ENCODE data around the gene MEIS3.

MEIS3 gene

DNA sequence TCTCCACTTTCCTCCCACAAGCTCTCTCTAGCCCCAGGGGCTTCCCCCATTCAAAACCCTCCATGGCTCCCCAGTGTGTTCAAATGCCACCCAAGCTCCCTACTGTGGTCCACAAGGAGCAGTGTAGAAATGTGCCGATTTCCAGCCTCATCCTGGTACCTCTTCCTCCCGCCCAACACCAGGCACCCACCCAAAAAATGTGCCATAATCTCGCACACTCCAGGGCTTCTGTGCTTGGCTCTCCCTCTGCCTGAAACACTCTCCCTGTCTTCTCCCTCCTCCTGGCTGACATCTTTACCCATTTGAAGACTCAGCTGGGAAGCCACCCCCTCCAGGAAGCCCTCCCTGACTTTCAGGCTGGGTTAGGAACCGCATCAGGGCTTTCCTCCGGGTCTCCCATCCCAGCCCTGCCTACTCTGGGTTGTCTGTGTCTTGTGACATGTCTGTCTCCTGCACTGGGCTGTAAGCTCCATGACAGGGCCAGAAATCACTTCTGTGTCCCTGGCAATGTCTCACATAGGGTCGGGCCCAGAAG is 16.6 kb upstream of the MEIS3 start:
- no peak for DNase-seq (ENCODE audit: low read depth in 2 of 2)

DNA sequence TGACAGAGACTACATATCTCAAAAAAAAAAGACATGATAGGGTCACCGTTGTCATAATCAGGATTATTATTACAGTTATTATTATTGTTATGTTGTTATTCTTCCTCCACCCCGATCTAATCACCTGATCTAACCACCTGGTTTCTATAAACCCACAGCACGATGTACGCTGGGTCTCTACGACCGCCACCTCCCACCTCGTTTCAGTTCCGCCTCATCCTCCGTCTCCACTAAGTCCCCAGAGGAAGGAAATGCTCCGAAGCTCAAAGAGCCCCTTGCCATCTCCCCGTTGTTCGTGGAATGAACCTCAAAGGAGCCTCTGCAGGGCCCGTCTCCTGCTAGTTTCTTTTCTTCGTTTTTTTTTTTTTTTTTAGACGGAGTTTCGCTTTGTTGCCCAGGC is 15.9 kb upstream of the MEIS3 start:
- no peak for DNase-seq (ENCODE audit: low read depth in 2 of 2)

GRCh38 chr19:47434088-47434487 is 14.8 kb upstream of the MEIS3 start:
- DNase-seq (ENCODE audit: low read depth in 2 of 2) = no peak

DNA sequence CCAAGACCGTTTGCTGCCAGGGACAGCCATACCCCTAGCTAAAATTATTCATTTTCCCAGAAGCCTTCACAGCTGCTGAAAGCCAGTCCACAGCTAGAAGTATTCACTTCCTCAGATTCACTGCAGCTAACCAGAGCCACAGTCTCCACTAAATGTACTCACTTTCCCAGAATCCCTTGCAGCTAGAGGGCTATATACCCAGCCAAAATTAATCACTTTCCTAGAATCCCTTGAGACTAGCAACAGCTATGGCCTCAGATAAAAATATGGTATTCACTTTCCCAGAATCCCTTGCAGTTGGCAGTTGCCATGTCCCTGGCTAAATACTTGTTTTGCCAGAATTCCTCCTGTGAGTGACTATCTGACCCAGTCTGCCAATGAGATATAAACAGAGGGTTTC is 13.8 kb upstream of the MEIS3 start:
- no peak for DNase-seq (ENCODE audit: low read depth in 2 of 2)

DNA sequence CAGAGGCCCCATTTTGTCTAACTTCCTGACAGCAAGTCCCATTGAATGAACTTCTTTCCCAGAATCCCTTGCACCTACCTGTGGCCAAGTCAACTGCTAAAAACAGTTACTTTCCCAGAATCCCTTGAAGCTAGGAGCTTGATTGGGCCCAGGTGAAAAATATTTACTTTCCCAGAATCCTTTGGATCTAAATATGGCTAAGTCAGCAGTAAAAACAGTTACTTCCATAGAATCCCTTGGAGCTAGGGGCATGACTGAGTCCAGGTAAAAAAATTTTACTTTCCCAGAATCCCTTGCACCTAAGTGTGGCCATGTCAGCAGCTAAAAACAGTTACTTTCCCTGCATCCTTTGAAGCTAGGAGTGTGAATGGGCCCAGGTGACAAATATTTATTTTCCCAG is 13.2 kb upstream of the MEIS3 start:
- DNase-seq (ENCODE audit: low read depth in 2 of 2) = no peak

DNA sequence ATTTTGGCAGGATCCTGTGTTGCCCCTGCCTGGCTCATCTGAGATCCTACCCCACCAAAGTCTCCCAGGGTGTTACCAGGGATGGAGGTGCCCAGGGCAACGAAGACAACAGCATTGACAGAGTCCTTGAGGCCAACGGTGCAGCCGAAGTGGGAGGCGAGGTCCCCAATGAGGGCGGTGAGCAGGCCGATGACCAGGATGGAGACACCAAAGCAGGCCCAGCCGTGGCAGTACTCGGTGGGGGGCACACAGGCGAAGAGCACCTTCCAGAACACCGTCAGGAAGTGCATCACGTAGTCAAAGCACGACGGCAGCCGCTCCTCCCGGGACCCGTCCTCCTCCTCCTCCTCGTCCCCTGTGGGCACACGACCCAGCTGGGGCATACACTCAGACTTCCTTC is 12.8 kb upstream of the MEIS3 start:
- no peak for DNase-seq (ENCODE audit: low read depth in 2 of 2)

GRCh38 chr19:47430041-47430802 is 10.9 kb upstream of the MEIS3 start:
- DNase-seq (ENCODE audit: low read depth in 2 of 2) = no peak

DNA sequence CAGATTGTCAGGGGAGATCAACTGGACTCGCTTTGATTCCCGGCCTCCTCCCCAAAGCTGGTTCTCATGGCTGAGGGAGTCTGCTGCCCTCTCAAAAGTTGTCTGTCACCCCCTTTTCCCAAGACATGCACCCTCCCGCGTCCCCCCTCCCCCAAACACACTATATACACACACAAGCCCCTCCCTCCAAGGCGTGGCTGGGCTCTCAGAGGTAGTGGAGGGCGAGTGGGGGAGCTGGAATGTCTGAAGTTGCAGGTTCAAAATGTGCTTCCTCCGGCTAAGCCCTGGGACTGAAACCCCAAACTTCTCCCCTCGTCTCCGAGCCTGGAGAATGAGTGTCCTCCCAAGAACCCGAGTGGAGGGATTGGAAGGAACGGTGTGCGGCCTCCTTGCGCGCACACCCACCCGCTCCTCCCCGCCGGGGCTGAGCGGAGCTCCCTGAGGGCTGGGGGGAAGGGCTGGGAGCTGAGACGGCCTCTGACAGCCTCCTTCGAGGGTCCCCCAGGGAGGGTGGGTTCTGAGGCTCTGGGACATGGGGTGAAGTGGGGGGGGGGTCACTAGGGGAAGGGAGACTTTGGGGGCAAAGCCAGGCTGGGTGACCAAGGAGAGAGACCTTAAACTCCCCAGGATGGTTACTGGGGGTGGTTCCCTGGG is 9.9 kb upstream of the MEIS3 start:
- no peak for DNase-seq (ENCODE audit: low read depth in 2 of 2)

DNA sequence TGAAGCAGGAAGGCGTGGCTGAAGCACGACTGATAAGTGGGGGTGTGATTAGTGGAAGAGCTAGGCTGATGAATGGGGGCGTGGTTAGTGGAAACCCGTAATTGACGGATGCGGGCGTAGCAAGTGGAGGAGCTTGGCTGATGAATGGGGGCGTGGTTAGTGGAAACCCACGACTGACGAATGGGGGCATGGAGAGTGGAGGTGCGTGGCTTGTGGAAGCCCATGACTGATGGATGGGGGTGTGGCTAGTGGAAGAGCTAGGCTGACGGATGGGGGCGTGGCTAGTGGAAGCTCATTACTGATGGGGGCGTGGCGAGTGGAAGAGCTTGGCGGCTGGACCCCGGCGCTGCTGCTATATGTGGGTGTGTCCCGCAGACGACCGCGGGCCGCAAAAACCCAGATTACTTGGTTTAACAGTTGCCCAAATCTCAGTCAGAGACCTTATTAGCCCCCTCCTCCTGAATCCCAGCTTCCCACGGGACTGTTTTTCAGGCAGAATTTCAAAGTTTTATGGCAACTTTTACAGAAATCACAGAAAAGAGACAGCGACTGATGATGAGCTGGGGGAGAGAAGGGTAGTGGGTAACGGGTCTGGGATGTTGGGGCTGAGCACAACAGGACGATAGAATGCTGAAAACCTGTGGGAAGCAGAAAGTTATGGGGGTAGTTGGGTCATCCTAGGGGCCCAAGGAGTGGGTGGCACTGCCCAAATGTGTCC is 9.0 kb upstream of the MEIS3 start:
- peak; percentile 67 to 84 for DNase-seq (ENCODE audit: low read depth in 2 of 2)

DNA sequence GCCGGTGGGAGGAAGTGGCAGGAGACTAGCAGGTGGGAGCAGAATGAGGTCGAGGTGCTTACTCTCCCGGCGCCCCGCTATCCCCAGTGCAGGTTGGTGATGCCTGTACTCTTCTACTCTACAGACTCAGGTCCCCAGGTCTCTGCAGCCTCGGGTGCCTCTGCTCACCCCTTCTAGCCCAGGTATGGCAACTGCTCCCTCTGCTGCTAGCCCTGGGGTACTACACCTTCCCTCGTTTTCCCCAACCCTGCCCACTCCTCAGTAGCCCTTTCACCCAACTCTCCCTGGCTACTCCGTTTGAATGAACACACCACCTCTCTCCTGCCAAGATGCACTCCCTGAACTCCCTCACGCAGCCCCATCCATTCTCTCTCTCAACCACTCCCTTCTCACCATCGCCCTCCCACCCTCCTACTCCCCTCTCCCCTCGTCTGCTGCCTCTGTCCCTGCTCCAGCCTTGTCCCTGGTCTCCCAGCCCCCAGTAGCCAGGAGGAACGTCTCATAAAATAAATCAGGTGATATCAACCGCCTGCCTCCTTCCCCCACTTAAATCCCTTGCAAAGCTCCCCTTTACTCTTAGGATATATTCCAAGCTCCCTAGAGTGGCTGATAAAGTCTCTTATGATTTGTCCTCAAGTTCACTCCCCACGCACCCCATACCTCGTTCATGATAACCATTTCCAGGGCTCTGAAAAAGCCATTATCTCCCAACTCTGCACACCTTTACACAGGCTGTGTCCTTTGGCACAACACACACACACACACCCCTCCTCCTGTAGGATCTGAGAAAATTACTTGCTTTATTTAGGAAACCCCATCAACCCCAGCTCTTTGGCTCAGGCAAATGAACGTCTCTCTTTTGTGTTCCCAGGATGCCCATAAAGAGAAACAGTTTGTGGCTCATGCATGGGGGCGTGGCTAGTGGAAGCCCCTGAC is 8.2 kb upstream of the MEIS3 start:
- DNase-seq (ENCODE audit: low read depth in 2 of 2) = peak; percentile 39 to 69

- no peak for DNase-seq (ENCODE audit: low read depth in 2 of 2)
These were observed 4.0 kb upstream of the MEIS3 start for GRCh38 chr19:47423203-47423882.

DNA sequence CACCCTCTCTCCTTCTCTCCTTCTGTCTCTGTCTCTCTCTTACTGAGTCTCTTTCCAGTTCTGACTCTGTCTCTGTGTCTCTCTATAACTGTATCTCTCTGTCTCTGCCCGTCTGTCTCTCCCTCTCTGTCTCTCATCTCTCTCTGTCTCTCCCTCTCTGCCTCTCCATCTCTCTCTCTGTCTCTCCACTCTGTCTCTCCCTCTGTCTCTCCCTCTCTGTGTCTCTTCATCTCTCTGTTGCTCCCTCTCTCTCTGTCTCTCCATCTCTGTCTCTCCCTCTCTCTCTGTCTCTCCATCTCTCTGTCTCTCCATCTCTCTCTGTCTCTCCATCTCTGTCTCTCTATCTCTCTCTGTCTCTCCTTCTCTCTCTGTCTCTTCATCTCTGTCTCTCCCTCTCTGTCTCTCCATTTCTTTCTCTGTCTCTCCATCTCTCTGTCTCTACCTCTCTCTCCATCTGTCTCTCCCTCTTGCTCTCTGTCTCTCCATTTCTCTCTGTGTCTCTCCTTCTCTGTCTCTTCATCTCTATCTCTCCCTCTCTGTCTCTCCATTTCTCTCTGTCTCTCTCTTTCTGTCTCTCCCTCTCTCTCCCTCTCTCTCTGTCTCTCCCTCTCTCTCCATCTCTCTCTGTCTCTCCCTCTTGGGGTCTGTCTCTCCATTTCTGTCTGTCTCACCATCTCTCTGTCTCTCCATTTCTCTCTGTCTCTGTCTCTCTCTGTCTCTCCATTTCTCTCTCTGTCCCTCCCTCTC is 3.3 kb upstream of the MEIS3 start:
- DNase-seq (ENCODE audit: low read depth in 2 of 2) = no peak

DNA sequence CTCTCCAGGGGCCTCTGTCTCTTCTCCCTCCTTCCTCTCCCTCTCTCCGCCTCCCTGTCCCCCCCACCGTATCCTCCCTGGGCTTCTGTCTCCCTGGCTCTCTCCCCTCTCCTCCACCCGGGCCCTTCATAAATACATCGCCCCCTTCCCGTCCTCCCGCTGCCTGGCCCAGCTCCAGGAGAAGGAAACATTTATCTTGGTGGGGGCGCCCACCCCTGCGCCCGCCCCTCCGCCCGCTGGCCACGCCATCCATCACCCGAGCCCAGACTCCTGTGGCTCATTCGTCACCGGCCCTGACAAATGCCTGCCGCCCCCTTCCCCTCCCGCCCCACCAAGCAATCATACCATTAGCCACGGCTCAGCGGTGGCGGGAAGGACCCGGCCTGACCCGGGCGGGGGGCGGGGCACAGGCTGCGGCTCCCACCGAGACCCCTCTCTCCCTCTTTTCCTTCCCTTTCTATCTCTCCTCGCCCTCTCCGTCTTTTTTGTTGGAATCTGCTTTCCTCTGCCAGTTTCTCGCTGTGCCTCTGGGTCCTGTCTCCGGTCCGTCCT is 2.6 kb upstream of the MEIS3 start:
- no peak for DNase-seq (ENCODE audit: low read depth in 2 of 2)

GRCh38 chr19:47421244-47421786 is 2.0 kb upstream of the MEIS3 start:
- DNase-seq (ENCODE audit: low read depth in 2 of 2) = no peak

- no peak for DNase-seq (ENCODE audit: low read depth in 2 of 2)
These were observed 462 bp upstream of the MEIS3 start for GRCh38 chr19:47419789-47420188.

- DNase-seq (ENCODE audit: low read depth in 2 of 2) = no peak
These were observed 666 bp downstream of the MEIS3 start for GRCh38 chr19:47418692-47419029.

- no peak for DNase-seq (ENCODE audit: low read depth in 2 of 2)
These were observed 1.3 kb downstream of the MEIS3 start for GRCh38 chr19:47417746-47418691.

GRCh38 chr19:47417107-47417745 is 2.1 kb downstream of the MEIS3 start:
- no peak for DNase-seq (ENCODE audit: low read depth in 2 of 2)
